ENCODE results near the gene ZNF443. TPM values are rescaled to one million over a fixed set of nuclear protein-coding genes. Genes with fewer than 3 reads are reported as not detected.

The ZNF443 gene
- total and polyA plus RNA-seq, 9 of the 15 experiments (the other 6 are each of a cell fraction or from before 2014, with no cell fraction given): 1.5 to 4.9 (median 2.8) TPM

DNA sequence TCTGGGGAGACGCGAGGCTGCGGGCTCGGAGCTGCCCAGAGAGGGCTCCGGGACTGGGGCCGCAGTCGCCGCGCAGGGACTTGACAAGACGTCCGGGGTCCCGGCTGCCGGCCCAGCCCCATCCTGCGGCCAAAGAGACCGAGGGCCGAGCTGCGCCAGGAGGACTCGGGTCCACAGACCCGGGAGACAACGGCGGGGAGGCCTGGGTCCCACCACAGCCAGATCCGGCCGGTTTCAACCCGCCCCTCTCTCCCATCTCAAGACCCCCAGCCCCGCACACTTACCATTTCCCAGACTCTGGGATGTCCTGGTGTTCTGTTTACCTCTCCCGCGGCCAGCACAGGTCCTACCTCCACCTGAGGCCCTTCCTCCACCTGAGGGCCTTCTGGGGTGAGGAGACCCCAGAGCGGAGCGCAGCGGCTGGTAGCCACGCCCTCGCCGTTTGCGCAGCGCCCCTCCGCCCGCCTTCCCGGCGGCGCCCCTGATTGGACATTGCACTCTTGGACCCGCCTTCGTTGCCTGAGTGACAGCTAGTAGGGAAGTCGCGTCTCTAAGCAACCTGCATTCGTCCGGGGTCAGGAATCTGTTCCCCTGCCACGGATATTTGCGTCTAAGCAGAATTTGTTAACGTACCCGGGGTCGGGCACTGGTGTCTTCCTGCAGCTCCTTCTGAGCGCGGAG lies 43.7 kb upstream of the ZNF443 start, which contains the start of gene ZNF709 (continued):
- TF ChIP-seq POLR2G (IDR thresholded peaks at IDR 0.05; ENCODE audit: low read depth, low read length) (0 out of 2 replicates have a peak, but pooled peaks have one; percentile 21), FOS (IDR thresholded peaks at IDR 0.05; ENCODE audit: extremely low read depth, insufficient read length) (peak; percentile 51), ZFPM2 (CRISPR knock-in tag; IDR thresholded peaks at IDR 0.05) (no peak), RBM39 (optimal IDR thresholded peaks at IDR 0.05; ENCODE audit: low read depth, low read length) (no peak), CEBPB (tag; IDR thresholded peaks at IDR 0.05) (no peak), KLF13 (tag; IDR thresholded peaks at IDR 0.05; ENCODE audit: borderline replicate concordance, low read depth) (no peak)
- TF ChIP-seq, protein P1, sequence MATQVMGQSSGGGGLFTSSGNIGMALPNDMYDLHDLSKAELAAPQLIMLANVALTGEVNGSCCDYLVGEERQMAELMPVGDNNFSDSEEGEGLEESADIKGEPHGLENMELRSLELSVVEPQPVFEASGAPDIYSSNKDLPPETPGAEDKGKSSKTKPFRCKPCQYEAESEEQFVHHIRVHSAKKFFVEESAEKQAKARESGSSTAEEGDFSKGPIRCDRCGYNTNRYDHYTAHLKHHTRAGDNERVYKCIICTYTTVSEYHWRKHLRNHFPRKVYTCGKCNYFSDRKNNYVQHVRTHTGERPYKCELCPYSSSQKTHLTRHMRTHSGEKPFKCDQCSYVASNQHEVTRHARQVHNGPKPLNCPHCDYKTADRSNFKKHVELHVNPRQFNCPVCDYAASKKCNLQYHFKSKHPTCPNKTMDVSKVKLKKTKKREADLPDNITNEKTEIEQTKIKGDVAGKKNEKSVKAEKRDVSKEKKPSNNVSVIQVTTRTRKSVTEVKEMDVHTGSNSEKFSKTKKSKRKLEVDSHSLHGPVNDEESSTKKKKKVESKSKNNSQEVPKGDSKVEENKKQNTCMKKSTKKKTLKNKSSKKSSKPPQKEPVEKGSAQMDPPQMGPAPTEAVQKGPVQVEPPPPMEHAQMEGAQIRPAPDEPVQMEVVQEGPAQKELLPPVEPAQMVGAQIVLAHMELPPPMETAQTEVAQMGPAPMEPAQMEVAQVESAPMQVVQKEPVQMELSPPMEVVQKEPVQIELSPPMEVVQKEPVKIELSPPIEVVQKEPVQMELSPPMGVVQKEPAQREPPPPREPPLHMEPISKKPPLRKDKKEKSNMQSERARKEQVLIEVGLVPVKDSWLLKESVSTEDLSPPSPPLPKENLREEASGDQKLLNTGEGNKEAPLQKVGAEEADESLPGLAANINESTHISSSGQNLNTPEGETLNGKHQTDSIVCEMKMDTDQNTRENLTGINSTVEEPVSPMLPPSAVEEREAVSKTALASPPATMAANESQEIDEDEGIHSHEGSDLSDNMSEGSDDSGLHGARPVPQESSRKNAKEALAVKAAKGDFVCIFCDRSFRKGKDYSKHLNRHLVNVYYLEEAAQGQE (IDR thresholded peaks at IDR 0.05; ENCODE audit: borderline replicate concordance): peak; percentile 25; the same call in 1 of the 2 replicates
- TF ChIP-seq, protein P1 (CRISPR knock-in tag; IDR thresholded peaks at IDR 0.05; ENCODE audit: low read depth): no peak

Data from K562 (cell line).